K562 (cell line): ENCODE data around the gene RPL29. TPM values are rescaled to one million over a fixed set of nuclear protein-coding genes. Genes with fewer than 3 reads are reported as not detected.

Experiments
- CGGBP1 ChIP-seq: fragments of 250-450 bp; sonication (Bioruptor Pico); IDR thresholded peaks from 2 replicates; pipeline ENCODE4 v1.9.0; 2021; ENCODE audit warnings: mild to moderate bottlenecking
- GTF2A2 ChIP-seq: IDR thresholded peaks from 2 replicates; pipeline ENCODE4 v1.6.1; 2016; ENCODE audit warnings: mild to moderate bottlenecking, missing genetic modification characterization, missing compliant biosample characterization
- GTF2E2 ChIP-seq: fragments of 200-800 bp; sonication (Bioruptor generic); IDR thresholded peaks from 2 replicates; pipeline ENCODE4 v1.6.1; 2016; ENCODE audit warnings: missing genetic modification characterization, missing compliant biosample characterization
- KLF13 ChIP-seq: fragments of 450-650 bp; IDR thresholded peaks from 2 replicates; pipeline ENCODE4 v1.6.1; 2016; ENCODE audit warnings: missing genetic modification characterization, low read depth, mild to moderate bottlenecking, missing compliant biosample characterization, moderate library complexity, borderline replicate concordance
- NFIX ChIP-seq: fragments of 250-450 bp; sonication (Bioruptor Pico); IDR thresholded peaks from 2 replicates; pipeline ENCODE4 v1.4.0; 2020; ENCODE audit warnings: low read depth, mild to moderate bottlenecking, moderate library complexity
- PRMT5 ChIP-seq: sonication (generic); formaldehyde crosslinking; IDR thresholded peaks from 2 replicates; pipeline ENCODE4 v1.5.0; 2020; ENCODE audit warnings: missing genetic modification reagents
- SMAD4 ChIP-seq: fragments of 250-450 bp; sonication (Bioruptor Pico); conservative IDR thresholded peaks from 2 replicates; pipeline ENCODE4 v1.8.0; 2021; ENCODE audit warnings: inconsistent platforms, mild to moderate bottlenecking, moderate library complexity
- TEAD1 ChIP-seq, 2 experiments: fragments of 450-650 bp in 1 of 2; sonication (generic) in 1 of 2; formaldehyde crosslinking; IDR thresholded peaks; 2 replicates each; pipeline versions ENCODE4 v1.4.0 to v1.8.0; 2020 to 2022; ENCODE audit warnings: mild to moderate bottlenecking in 2 of 2, missing genetic modification reagents in 1 of 2
- TRIM28 ChIP-seq: fragments of 450-650 bp; IDR thresholded peaks from 2 replicates; pipeline ENCODE4 v1.6.1; 2017
- ZNF639 ChIP-seq, 2 experiments: fragments of 200-800 bp in 1 of 2; sonication (Bioruptor generic) in 1 of 2; sonication (generic) in 1 of 2; formaldehyde crosslinking in 1 of 2; IDR thresholded peaks in 1 of 2; conservative IDR thresholded peaks in 1 of 2; 2 replicates each; pipeline versions ENCODE4 v1.5.0 to v1.6.1; 2016 to 2020; ENCODE audit warnings: missing compliant biosample characterization in 1 of 2, missing genetic modification characterization in 1 of 2, missing genetic modification reagents in 1 of 2
- polyA plus RNA-seq, 8 experiments: library from polyadenylated mRNA; depleted of rRNA in 4 of 8; stranded (reverse) in 5 of 8; unstranded in 3 of 8; fragments of >200 nt; fragmentation: Nextera tagmentation in 2 of 8; fragmentation: Illumina TruSeq in 1 of 8; extraction: Ambion mirVana in 2 of 8; extraction: Trizol in 1 of 8; gene quantifications; 2 replicates each; pipeline versions ENCODE4 v1.2.1 to v1.2.3, GENCODE V29; 2011 to 2014; ENCODE audit warnings: inconsistent platforms in 1 of 8, missing spikeins in 1 of 8
- total RNA-seq, 7 experiments: library from RNA; depleted of rRNA in 6 of 7; stranded (reverse); fragments of >200 nt in 6 of 7; fragmentation: Illumina TruSeq in 2 of 7; extraction: Trizol in 2 of 7; gene quantifications; 2 replicates each; pipeline versions ENCODE4 v1.2.1 to v1.2.3, GENCODE V29; 2011 to 2021; ENCODE audit warnings: low replicate concordance in 1 of 7
- TF ChIP-seq, protein P1 (sequence below): fragments of 450-650 bp; formaldehyde crosslinking; IDR thresholded peaks from 2 replicates; pipeline ENCODE4 v1.4.0; 2020; ENCODE audit warnings: mild to moderate bottlenecking, mixed read lengths
- TF ChIP-seq, protein P2 (sequence below): sonication (generic); formaldehyde crosslinking; IDR thresholded peaks from 2 replicates; pipeline ENCODE4 v1.8.1; 2023; ENCODE audit warnings: missing genetic modification reagents, mild to moderate bottlenecking, borderline replicate concordance
- TF ChIP-seq, protein P3 (sequence below): fragments of 450-650 bp; IDR thresholded peaks from 2 replicates; pipeline ENCODE4 v1.6.1; 2014; ENCODE audit warnings: low read depth, mild to moderate bottlenecking, moderate library complexity, borderline replicate concordance
- TF ChIP-seq, protein P4 (sequence below), 2 experiments: fragments of 450-650 bp in 1 of 2; sonication (generic) in 1 of 2; formaldehyde crosslinking in 1 of 2; IDR thresholded peaks in 1 of 2; conservative IDR thresholded peaks in 1 of 2; 2 replicates each; pipeline versions ENCODE4 v1.6.1 to v1.8.1; 2016 to 2023; ENCODE audit warnings: mild to moderate bottlenecking in 2 of 2, moderate library complexity in 2 of 2, inconsistent platforms in 1 of 2, missing genetic modification reagents in 1 of 2

Gene RPL29
- total and polyA plus RNA-seq, 9 of the 15 experiments (the other 6 are each of a cell fraction or from before 2014, with no cell fraction given), result 568 to 1,475 (median 1,104) TPM

DNA sequence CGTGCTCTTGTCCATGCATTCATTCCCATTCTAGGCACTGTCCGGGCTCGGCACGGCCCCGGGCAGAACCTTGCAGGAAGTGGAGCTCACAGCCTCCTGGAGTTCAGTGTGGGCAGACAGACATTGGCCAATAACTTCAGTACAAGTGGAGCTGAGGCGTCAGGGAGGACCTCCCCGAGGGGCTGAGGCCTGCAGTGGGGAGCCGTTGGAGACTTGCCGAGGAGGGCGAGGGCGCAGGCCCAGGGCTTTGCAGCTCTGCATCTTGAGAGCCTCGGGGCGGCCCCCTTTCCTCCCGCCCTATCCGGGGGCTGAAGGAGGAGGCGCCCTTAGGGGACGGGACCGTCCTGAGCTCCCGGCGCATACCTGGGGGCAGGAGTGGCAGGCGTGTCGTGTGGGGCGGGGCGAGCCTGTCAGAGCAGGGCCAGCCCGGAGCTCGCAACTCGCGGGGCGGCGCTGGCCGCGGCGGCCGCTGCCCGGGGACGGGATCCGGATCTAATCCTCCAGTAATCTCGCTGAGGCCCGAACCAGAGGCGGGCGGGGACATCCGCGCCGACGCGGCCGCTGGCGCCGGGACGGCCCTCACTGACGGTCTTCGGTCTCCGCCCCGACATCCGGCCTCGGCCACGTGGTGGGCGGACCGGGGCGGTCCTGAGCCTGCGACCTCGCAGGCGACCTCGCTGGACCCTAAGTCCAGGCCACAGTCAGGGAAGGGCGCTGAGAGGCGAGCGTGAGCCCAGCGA is 12.7 kb downstream of the RPL29 start, which contains the start of gene ACY1 (continued):
- peak; percentile 83; the same call in 1 of the 2 replicates for TF ChIP-seq KLF13 (tag)
- TF ChIP-seq, protein P1, sequence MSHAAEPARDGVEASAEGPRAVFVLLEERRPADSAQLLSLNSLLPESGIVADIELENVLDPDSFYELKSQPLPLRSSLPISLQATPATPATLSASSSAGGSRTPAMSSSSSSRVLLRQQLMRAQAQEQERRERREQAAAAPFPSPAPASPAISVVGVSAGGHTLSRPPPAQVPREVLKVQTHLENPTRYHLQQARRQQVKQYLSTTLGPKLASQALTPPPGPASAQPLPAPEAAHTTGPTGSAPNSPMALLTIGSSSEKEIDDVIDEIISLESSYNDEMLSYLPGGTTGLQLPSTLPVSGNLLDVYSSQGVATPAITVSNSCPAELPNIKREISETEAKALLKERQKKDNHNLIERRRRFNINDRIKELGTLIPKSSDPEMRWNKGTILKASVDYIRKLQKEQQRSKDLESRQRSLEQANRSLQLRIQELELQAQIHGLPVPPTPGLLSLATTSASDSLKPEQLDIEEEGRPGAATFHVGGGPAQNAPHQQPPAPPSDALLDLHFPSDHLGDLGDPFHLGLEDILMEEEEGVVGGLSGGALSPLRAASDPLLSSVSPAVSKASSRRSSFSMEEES (CRISPR knock-in tag), result no peak
- TF ChIP-seq GTF2E2, result peak; percentile 70; the same call in 1 of the 2 replicates
- TF ChIP-seq NFIX (CRISPR knock-in tag), result no peak
- peak; percentile 77 for TF ChIP-seq SMAD4 (CRISPR knock-in tag)
- TF ChIP-seq, protein P2, sequence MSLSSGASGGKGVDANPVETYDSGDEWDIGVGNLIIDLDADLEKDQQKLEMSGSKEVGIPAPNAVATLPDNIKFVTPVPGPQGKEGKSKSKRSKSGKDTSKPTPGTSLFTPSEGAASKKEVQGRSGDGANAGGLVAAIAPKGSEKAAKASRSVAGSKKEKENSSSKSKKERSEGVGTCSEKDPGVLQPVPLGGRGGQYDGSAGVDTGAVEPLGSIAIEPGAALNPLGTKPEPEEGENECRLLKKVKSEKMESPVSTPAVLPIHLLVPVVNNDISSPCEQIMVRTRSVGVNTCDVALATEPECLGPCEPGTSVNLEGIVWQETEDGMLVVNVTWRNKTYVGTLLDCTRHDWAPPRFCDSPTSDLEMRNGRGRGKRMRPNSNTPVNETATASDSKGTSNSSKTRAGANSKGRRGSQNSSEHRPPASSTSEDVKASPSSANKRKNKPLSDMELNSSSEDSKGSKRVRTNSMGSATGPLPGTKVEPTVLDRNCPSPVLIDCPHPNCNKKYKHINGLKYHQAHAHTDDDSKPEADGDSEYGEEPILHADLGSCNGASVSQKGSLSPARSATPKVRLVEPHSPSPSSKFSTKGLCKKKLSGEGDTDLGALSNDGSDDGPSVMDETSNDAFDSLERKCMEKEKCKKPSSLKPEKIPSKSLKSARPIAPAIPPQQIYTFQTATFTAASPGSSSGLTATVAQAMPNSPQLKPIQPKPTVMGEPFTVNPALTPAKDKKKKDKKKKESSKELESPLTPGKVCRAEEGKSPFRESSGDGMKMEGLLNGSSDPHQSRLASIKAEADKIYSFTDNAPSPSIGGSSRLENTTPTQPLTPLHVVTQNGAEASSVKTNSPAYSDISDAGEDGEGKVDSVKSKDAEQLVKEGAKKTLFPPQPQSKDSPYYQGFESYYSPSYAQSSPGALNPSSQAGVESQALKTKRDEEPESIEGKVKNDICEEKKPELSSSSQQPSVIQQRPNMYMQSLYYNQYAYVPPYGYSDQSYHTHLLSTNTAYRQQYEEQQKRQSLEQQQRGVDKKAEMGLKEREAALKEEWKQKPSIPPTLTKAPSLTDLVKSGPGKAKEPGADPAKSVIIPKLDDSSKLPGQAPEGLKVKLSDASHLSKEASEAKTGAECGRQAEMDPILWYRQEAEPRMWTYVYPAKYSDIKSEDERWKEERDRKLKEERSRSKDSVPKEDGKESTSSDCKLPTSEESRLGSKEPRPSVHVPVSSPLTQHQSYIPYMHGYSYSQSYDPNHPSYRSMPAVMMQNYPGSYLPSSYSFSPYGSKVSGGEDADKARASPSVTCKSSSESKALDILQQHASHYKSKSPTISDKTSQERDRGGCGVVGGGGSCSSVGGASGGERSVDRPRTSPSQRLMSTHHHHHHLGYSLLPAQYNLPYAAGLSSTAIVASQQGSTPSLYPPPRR (CRISPR knock-in tag), result 0 out of 2 replicates have a peak, but pooled peaks have one; percentile 49
- peak in 1 of 2 experiments; percentile 82; a peak in 2 of 4 replicates for TF ChIP-seq TEAD1 (CRISPR knock-in tag; IDR thresholded peaks at IDR 0.05)
- TF ChIP-seq, protein P3, sequence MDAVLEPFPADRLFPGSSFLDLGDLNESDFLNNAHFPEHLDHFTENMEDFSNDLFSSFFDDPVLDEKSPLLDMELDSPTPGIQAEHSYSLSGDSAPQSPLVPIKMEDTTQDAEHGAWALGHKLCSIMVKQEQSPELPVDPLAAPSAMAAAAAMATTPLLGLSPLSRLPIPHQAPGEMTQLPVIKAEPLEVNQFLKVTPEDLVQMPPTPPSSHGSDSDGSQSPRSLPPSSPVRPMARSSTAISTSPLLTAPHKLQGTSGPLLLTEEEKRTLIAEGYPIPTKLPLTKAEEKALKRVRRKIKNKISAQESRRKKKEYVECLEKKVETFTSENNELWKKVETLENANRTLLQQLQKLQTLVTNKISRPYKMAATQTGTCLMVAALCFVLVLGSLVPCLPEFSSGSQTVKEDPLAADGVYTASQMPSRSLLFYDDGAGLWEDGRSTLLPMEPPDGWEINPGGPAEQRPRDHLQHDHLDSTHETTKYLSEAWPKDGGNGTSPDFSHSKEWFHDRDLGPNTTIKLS, result peak; percentile 61; the same call in 1 of the 2 replicates
- TF ChIP-seq GTF2A2, result no peak
- peak in 1 of 2 experiments; percentile 99; a peak in 2 of 4 replicates for TF ChIP-seq ZNF639 (CRISPR knock-in tag; conservative IDR thresholded peaks at IDR 0.05 in 1 of 2, IDR thresholded peaks at IDR 0.05 in 1 of 2)
- no peak for TF ChIP-seq TRIM28
- TF ChIP-seq, protein P4, sequence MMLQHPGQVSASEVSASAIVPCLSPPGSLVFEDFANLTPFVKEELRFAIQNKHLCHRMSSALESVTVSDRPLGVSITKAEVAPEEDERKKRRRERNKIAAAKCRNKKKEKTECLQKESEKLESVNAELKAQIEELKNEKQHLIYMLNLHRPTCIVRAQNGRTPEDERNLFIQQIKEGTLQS (IDR thresholded peaks at IDR 0.05), result no peak
- TF ChIP-seq, protein P4 (CRISPR knock-in tag; conservative IDR thresholded peaks at IDR 0.05), result no peak
- TF ChIP-seq CGGBP1, result no peak
- TF ChIP-seq PRMT5, result no peak
